T follicular helper cell (primary cell): ENCODE data around the gene LIPC.

Experiments used
- DNase-seq: peaks from one replicate; pipeline ENCODE4 v3.0.0-alpha.2; 2020; ENCODE audit warnings: low read depth

Gene LIPC

GRCh38 chr15:58517682-58518525, 86.1 kb downstream of the LIPC start:
- no peak for DNase-seq

- DNase-seq = no peak
These were observed 86.8 kb downstream of the LIPC start for GRCh38 chr15:58518626-58519025.

- DNase-seq = no peak
These were observed 87.7 kb downstream of the LIPC start for GRCh38 chr15:58519516-58519915.

GRCh38 chr15:58520464-58520863, 88.7 kb downstream of the LIPC start:
- DNase-seq = no peak

- DNase-seq = no peak
These were observed 89.1 kb downstream of the LIPC start for GRCh38 chr15:58520936-58521292.

GRCh38 chr15:58521293-58521991, 89.7 kb downstream of the LIPC start:
- no peak for DNase-seq

GRCh38 chr15:58522391-58522790, 90.6 kb downstream of the LIPC start:
- no peak for DNase-seq

- no peak for DNase-seq
These were observed 91.1 kb downstream of the LIPC start for GRCh38 chr15:58522865-58523264.

GRCh38 chr15:58523634-58524033, 91.8 kb downstream of the LIPC start:
- no peak for DNase-seq

GRCh38 chr15:58524247-58524646, 92.5 kb downstream of the LIPC start:
- DNase-seq = no peak

GRCh38 chr15:58525991-58526421, 94.2 kb downstream of the LIPC start:
- no peak for DNase-seq

- no peak for DNase-seq
These were observed 94.9 kb downstream of the LIPC start for GRCh38 chr15:58526647-58527192.

GRCh38 chr15:58527573-58528187, 95.9 kb downstream of the LIPC start:
- DNase-seq = no peak

- no peak for DNase-seq
These were observed 96.5 kb downstream of the LIPC start for GRCh38 chr15:58528188-58528870.

GRCh38 chr15:58529041-58529440, 97.2 kb downstream of the LIPC start:
- DNase-seq = no peak

- DNase-seq = no peak
These were observed 98.3 kb downstream of the LIPC start for GRCh38 chr15:58530056-58530590.

GRCh38 chr15:58532126-58532525, 100.3 kb downstream of the LIPC start:
- no peak for DNase-seq

- no peak for DNase-seq
These were observed 102.8 kb downstream of the LIPC start for GRCh38 chr15:58534556-58534955.

GRCh38 chr15:58535337-58535736, 103.5 kb downstream of the LIPC start:
- DNase-seq = no peak

GRCh38 chr15:58535894-58536293, 104.1 kb downstream of the LIPC start:
- no peak for DNase-seq

- DNase-seq = no peak
These were observed 104.6 kb downstream of the LIPC start for GRCh38 chr15:58536414-58536813.

GRCh38 chr15:58537033-58537432, 105.2 kb downstream of the LIPC start:
- DNase-seq = no peak
